NCI-H748 (cell line): ENCODE measurements around the gene TKT.

ENCODE experiments used
- DNase-seq: peaks from one replicate; lab custom pipeline; 2025; ENCODE audit not compliant: unreplicated experiment; lab: John Stamatoyannopoulos, UW

The TKT gene

GRCh38 chr3:53183514-53183913, 72.3 kb downstream of the TKT start:
- DNase-seq, result no peak

GRCh38 chr3:53182764-53183355, 73.0 kb downstream of the TKT start:
- no peak for DNase-seq

- no peak for DNase-seq
These were observed 74.3 kb downstream of the TKT start for GRCh38 chr3:53181528-53181927.

- no peak for DNase-seq
These were observed 74.8 kb downstream of the TKT start for GRCh38 chr3:53181024-53181371.

GRCh38 chr3:53180305-53181023, 75.4 kb downstream of the TKT start:
- no peak for DNase-seq

GRCh38 chr3:53179580-53179979, 76.2 kb downstream of the TKT start:
- DNase-seq, result no peak

GRCh38 chr3:53178246-53178645, 77.6 kb downstream of the TKT start:
- DNase-seq, result no peak

- no peak for DNase-seq
These were observed 79.9 kb downstream of the TKT start for GRCh38 chr3:53175613-53176540.
